Measurements from ENCODE around the gene OR1J1. TPM values are rescaled to one million over a fixed set of nuclear protein-coding genes. Genes with fewer than 3 reads are reported as not detected.

The OR1J1 gene
- not detected in 2 replicates for total RNA-seq (2014; rRNA removed; shearing (Covaris generic))

GRCh38 chr9:122477826-122478225 is at the start of gene OR1J1:
OR1J1 (minus strand) TSS chr9:122477926; CDS start chr9:122477926, 0 bp downstream.
- DNase-seq (ENCODE audit: low read depth) = no peak

GRCh38 chr9:122527193-122527592 is 49.5 kb upstream of the OR1J1 start, which contains the start of gene OR1N1:
OR1N1 (minus strand) TSS chr9:122527293; CDS start chr9:122527293, 0 bp downstream.
- DNase-seq (ENCODE audit: low read depth) = no peak

GRCh38 chr9:122526602-122527001 is 48.9 kb upstream of the OR1J1 start:
- DNase-seq (ENCODE audit: low read depth) = no peak

- no peak for DNase-seq (ENCODE audit: low read depth)
Observed at GRCh38 chr9:122519376-122519775, 41.6 kb upstream of the OR1J1 start.

GRCh38 chr9:122518841-122519240 is 41.1 kb upstream of the OR1J1 start, which contains the start of gene OR1J4:
OR1J4 (plus strand) TSS chr9:122519141; CDS start chr9:122519141, 0 bp downstream.
- DNase-seq (ENCODE audit: low read depth) = no peak

- no peak for DNase-seq (ENCODE audit: low read depth)
Observed at GRCh38 chr9:122518226-122518625, 40.5 kb upstream of the OR1J1 start.

- no peak for DNase-seq (ENCODE audit: low read depth)
Observed at GRCh38 chr9:122510502-122510901, 32.8 kb upstream of the OR1J1 start, which contains the start of gene OR1J2. OR1J2 (plus strand) TSS chr9:122510802; CDS start chr9:122510802, 0 bp downstream.

GRCh38 chr9:122506964-122507363 is 29.2 kb upstream of the OR1J1 start:
- no peak for DNase-seq (ENCODE audit: low read depth)

GRCh38 chr9:122498883-122499288 is 21.2 kb upstream of the OR1J1 start:
- peak; percentile 70 for DNase-seq (ENCODE audit: low read depth)

- no peak for DNase-seq (ENCODE audit: low read depth)
Observed at GRCh38 chr9:122479062-122479461, 1.3 kb upstream of the OR1J1 start.

GRCh38 chr9:122477346-122477745 is 380 bp downstream of the OR1J1 start:
- no peak for DNase-seq (ENCODE audit: low read depth)

GRCh38 chr9:122475717-122476116 is 2.0 kb downstream of the OR1J1 start:
- no peak for DNase-seq (ENCODE audit: low read depth)

- no peak for DNase-seq (ENCODE audit: low read depth)
Observed at GRCh38 chr9:122474561-122474960, 3.2 kb downstream of the OR1J1 start.

GRCh38 chr9:122468735-122469134 is 9.0 kb downstream of the OR1J1 start:
- no peak for DNase-seq (ENCODE audit: low read depth)

GRCh38 chr9:122466456-122466855 is 11.3 kb downstream of the OR1J1 start:
- DNase-seq (ENCODE audit: low read depth) = no peak

- DNase-seq (ENCODE audit: low read depth) = peak; percentile 91
Observed at GRCh38 chr9:122464633-122465567, 12.8 kb downstream of the OR1J1 start.

- DNase-seq (ENCODE audit: low read depth) = peak; percentile 67
Observed at GRCh38 chr9:122463828-122464632, 13.7 kb downstream of the OR1J1 start.

- DNase-seq (ENCODE audit: low read depth) = no peak
Observed at GRCh38 chr9:122457787-122458186, 19.9 kb downstream of the OR1J1 start.

GRCh38 chr9:122456123-122456522 is 21.6 kb downstream of the OR1J1 start:
- DNase-seq (ENCODE audit: low read depth) = no peak

GRCh38 chr9:122453677-122454135 is 24.0 kb downstream of the OR1J1 start:
- DNase-seq (ENCODE audit: low read depth) = no peak

GRCh38 chr9:122446819-122447484 is 30.8 kb downstream of the OR1J1 start:
- no peak for DNase-seq (ENCODE audit: low read depth)
